Activated CD4-positive, CD25-positive, alpha-beta regulatory T cell treated with anti-CD3 and anti-CD28 coated beads, Interleukin-2, amount 50 U/mL, for 24 hours (primary cell): ENCODE results near the gene WTAP.
"Not testable (repeated sequence)": the region's sequence is repeated elsewhere in the genome, so short reads cannot be mapped to it uniquely, and the experiment has no call there.

Source experiments
- ATAC-seq, 2 donors: fragments of 150-1000 bp; cut with Tn5 transposase; one replicate each; pipeline ENCODE4 v1.10.0; 2021; ENCODE audit warnings: mild to moderate bottlenecking in 1 of 2, moderate library complexity in 1 of 2

Gene WTAP

GRCh38 chr6:159693894-159694545, 33.3 kb upstream of the WTAP start:
- peak; percentile 37 to 41 for ATAC-seq

DNA sequence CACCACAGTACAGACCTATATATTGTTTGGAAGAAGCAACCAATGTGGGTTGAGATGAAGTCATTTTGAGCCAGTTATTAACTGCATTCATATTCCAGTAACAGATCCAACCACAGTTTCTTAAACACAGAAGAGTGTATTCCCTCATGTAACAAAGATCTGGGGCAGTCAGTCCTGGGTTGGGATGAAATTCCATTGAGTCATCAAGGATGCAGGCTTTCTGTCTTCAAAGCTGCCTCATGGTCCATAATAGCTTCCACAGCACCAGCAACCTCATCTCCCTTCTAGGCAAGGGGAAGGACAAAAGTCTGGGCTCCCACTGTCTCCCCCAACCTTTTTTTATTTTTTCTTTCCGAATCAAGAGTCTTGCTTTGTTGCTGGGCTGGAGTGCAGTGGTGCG, 31.3 kb upstream of the WTAP start:
- no peak for ATAC-seq

GRCh38 chr6:159700970-159701369, 26.3 kb upstream of the WTAP start:
- ATAC-seq = no peak

DNA sequence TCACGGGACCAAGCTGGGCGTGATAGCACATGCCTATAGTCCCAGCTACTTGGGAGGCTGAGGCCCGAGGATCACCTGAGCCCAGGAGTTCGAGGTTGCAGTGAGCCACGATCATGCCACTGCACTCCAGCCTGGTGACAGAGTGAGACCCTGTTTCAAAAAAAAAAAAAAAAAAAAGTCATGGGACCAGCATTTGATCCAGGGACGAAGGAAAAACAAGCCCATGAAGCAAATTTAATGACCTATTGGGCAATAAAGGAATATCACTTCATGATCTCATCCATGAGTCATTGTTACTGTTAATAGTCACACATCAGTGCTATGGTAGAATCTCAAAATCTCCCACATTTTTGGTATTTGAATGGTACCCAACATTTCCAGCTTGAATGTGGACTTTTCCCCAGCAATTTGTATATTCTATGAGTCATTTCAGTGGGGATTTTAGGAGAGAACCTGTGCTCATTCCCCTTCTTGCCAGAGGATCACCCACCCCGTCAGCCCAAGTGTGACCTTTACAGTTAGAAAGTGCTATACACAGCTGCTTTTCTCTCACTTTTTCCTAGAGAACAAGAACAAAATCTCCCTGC, 25.8 kb upstream of the WTAP start:
- ATAC-seq = peak; percentile 41 to 63

- ATAC-seq = not testable (repeated sequence)
Observed at GRCh38 chr6:159710603-159711002, 16.7 kb upstream of the WTAP start.

DNA sequence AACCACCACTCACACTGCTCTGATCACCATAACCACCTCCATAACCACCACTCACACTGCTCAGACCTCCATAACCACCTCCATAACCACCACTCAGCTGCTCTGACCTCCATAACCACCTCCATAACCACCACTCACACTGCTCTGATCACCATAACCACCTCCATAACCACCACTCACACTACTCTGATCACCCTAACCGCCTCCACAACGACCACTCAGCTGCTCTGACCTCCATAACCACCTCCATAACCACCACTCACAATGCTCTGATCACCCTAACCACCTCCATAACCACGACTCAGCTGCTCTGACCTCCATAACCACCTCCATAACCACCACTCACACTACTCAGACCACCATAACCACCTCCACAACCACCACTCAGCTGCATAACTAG, 14.9 kb upstream of the WTAP start:
- not testable (repeated sequence) for ATAC-seq

DNA sequence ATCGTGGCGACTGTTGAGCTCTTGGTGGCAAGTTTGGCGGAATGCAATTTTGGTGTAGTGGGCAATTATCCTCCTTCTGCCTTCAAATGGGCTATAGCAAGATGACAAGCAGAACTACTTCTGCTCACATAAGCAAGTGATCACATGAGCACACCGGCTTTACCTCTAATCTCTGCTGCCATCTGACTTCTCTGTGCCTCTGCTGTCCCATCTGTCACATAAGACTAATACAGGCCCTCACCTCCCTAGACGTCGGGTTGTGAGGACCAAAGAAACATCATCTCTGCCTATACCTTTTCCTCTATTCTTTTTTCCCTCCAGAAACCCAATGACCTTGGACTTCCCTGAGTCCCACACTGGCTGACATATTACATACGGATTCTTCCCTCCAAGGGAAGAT, 13.3 kb upstream of the WTAP start:
- ATAC-seq = no peak

- no peak for ATAC-seq
Observed at GRCh38 chr6:159714404-159714803, 12.9 kb upstream of the WTAP start.

GRCh38 chr6:159715166-159715565, 12.1 kb upstream of the WTAP start:
- ATAC-seq = no peak

DNA sequence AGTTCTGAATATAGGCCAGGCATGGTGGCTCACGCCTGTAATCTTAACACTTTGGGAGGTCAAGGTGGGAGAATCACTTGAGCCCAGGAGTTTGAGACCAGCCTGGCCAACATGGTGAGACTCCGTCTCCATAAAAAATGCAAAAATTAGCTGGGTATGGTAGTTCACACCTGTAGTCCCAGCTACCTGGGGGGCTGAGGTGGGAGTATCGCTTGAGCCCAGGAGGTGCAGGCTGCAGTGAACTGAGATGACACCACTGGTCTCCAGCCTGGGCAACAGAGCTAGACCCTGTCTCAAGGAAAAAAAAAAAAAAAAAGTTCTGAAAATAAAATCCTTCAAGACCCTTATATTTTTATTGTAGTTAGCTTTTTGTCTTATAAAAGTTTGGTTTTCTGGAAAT, 11.7 kb upstream of the WTAP start:
- no peak for ATAC-seq

DNA sequence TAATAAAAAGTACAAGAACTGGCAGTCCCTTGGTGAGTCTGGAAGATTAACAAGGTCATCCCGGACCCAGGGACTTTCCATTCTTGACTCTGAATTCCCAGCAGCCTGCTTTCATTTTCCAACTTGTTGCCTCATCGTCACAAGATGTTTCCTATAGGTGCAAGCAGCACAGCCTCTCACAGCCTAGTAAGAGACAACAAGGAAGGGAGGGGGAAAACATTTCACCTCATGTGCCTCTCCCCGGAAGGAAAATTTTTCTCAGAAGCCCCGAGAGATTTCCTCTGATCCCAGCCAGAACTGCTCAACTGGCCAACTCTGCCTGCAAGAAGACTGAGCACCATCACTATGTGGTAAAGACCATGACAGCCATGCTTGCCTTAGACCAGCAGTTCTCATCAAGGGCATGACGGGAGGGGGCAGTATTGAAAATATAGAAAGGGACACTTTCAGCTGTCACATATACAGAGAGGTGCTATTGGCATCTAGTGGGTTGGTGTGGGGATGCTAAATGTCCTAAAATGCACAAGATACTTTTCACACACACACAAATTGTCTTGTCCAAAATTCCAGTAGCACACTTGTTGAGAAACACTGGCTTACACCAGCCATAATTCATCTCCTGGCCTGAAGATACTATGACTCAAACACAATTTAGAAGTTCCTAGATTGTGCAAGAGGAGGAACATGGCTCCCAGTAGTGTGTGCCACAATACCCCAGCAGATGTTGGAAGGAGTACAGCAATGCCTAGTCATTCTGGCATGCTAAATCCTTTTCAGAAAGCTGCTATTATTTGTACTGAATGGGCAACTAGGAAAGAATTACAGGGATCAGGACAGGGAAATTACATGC, 10.8 kb upstream of the WTAP start:
- ATAC-seq = no peak

DNA sequence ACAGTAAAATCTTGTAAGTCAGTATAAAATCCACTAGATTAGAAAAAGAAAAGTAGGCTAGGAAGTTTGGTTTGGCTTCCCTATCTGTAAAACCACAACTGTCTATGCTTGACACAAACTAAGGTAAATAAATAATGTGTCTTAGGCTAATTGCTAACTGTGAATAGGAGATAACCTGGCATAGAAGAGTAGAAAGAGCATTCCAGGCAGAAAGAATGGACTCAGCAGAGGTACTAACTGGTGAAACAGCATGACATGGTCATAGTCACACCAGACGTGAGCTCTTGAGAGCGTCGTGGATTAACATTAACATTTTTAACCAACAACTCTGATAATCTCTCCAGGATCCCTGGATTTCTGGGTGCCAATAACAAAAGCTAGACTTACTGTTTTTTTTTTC, 8.7 kb upstream of the WTAP start:
- no peak for ATAC-seq

DNA sequence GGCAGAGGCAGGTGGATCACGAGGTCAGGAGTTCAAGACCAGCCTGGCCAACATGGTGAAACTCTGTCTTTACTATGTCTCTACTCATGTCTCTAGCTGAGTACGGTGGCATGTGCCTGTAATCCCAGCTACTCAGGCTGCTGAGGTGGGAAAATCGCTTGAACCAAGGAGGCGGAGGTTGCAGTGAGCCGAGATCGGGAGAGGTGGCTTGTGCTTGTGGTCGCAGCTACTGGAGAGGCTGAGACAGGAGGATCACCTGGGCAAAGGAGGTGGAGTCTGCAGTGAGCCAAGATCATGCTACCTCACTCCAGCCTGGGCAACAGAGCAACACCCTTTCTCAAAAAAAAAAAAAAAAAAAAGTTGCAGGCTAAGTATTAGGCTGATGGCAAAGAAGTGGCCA, 8.0 kb upstream of the WTAP start:
- ATAC-seq = no peak

DNA sequence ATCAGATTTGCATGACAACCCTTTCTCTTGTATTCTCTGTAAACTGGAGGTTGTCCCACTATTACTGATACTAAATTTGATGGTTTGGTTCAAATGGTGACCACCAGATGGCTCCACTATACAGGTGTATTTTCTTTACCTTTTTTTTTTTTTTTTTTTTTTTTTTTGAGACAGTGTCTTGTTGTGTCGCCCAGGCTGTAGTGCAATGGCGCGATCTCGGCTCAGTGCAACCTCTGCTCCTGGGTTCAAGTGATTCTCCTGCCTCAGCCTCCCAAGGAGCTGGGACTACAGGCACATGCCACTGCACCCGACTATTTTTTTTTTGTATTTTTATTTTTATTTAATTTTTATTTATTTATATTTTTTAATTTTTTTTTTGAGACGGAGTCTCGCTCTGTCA, 6.6 kb upstream of the WTAP start:
- peak; percentile 45 to 48 for ATAC-seq

DNA sequence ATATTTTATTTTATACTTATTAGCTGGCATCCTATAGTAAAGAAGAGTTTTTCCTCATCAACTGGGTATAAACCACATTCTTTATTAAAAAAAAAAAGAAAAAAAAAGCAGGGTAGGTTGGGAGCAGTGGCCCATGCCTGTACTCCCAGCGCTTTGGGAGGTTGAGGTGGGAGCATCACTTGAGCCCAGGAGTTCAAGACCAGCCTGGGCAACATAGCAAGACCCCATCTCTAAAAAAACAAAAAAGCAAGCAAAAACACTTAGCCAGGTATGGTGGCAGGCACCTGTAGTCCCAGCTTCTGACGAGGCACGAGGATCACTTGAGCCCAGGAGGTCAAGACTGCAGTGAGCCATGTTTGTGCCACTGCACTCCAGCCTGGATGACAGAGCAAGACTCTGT, 5.3 kb upstream of the WTAP start:
- ATAC-seq = not testable (repeated sequence)

GRCh38 chr6:159722655-159723054, 4.7 kb upstream of the WTAP start:
- no peak for ATAC-seq

DNA sequence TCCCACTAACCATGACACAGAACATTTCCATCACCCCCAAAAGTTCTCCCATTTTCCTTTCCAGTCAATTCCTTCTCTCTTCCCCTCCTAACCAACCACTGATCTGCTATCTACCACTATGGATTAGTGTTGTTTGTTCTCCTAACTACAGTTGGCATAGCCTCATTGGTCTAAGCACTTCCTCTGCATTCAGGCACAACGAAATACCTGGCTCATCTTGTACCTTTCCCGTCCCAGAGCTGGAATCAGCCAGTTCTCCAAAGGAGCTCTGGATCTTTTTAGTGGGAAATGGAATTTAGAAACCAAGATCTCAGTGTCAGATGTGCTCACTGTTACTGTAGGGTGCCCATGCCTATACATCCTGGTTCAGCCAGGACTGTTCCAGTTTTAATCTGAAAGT, 4.0 kb upstream of the WTAP start:
- no peak for ATAC-seq

- ATAC-seq = no peak
Observed at GRCh38 chr6:159724778-159725177, 2.5 kb upstream of the WTAP start.

DNA sequence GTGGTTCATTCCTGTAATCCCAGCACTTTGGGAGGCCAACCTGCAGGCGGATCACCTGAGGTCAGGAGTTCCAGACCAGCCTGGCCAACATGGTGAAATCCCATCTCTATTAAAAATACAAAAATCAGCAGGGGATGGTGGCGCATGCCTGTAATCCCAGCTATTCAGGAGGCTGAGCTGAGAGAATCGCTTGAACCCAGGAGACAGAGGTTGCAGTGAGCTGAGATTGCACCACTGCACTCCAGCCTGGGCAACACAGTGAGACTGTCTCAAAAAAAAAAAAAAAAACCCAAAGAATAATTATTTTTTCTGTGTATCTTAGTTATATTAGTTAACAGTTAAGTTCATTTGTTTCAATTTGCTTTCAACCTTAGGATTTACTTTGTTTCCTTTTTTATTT, 2.1 kb upstream of the WTAP start:
- not testable (repeated sequence) for ATAC-seq

- ATAC-seq = no peak
Observed at GRCh38 chr6:159726255-159726917, 920 bp upstream of the WTAP start.

- peak; percentile 31 to 37 for ATAC-seq
Observed at GRCh38 chr6:159727717-159728445, 575 bp downstream of the WTAP start.

DNA sequence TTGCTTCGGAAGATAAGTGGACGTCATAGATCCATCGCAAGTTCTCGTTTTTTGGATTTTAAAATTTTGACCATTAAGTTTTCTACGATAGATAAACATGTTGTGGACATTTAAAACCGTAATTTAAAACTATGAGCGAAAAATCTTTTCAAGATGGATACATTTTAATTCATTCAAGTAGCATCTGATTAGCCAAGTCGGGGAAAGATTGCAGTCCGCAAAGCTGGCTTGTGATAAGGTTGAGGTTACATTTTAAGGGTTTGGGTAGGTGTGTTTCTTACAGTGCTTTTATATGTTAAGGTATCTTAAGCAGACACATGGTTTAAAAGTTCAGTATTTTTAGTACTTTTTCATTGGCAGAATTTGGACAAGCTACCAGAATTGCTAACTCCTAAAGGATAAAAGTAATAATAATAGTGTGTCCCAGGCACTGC, 1.2 kb downstream of the WTAP start:
- no peak for ATAC-seq
